Activated B cell treated with CpG ODN at 0.5 μM for 24 hours (primary cell): Measurements from ENCODE around the gene ENDOU. TPM values are rescaled to one million over a fixed set of nuclear protein-coding genes. Genes with fewer than 3 reads are reported as not detected.
A peak's percentile ranks its signal among the peaks of the same experiment; 100 is the strongest.

Source experiments
- ATAC-seq: fragments of 200-7000 bp; cut with Tn5 transposase; one replicate; pipeline ENCODE4 v1.10.0; 2021; ENCODE audit warnings: low read depth, mild to moderate bottlenecking, moderate library complexity
- CTCF ChIA-PET: fragments of 350-600 bp; sonication (Branson Sonifier 250); formaldehyde crosslinking; loops from one replicate; lab custom pipeline; 2021; ENCODE audit warnings: antibody characterized with exemption; lab: Charles Lee
- POLR2A ChIA-PET: fragments of 350-600 bp; sonication (Branson Sonifier 250); formaldehyde crosslinking; loops from one replicate; lab custom pipeline; 2021; ENCODE audit warnings: antibody characterized with exemption; lab: Charles Lee
- DNase-seq: peaks from one replicate; pipeline ENCODE4 v3.0.0; 2022
- H3K27ac Mint-ChIP-seq: one replicate; pipeline ENCODE4 v1.8.0; 2020; ENCODE audit warnings: mixed read lengths
- H3K27me3 Mint-ChIP-seq: one replicate; pipeline ENCODE4 v1.8.0; 2021; ENCODE audit warnings: mixed read lengths
- H3K36me3 Mint-ChIP-seq: one replicate; pipeline ENCODE4 v1.8.0; 2021; ENCODE audit warnings: low read depth, mixed read lengths
- H3K4me1 Mint-ChIP-seq: one replicate; pipeline ENCODE4 v1.8.0; 2021; ENCODE audit warnings: mixed read lengths
- H3K4me3 Mint-ChIP-seq: one replicate; pipeline ENCODE4 v1.8.0; 2020; ENCODE audit warnings: mild to moderate bottlenecking, mixed read lengths
- H3K9me3 Mint-ChIP-seq: one replicate; pipeline ENCODE4 v1.8.0; 2020; ENCODE audit warnings: mixed read lengths
- CTCF ChIP-seq: fragments of 200-600 bp; IDR thresholded peaks from one replicate; pipeline ENCODE4 v1.8.0; 2022; ENCODE audit warnings: antibody characterized with exemption, mild to moderate bottlenecking
- intact Hi-C: fragments of 100-400 bp; cut with micrococcal nuclease; formaldehyde crosslinking; loops from one replicate; pipeline ENCODE4 v1.15.1; 2024
- total RNA-seq: library from RNA; stranded (reverse); gene quantifications from 2 replicates; pipeline ENCODE4 v1.2.3, GENCODE V29; 2022

Gene ENDOU
- total RNA-seq, 1 donor from 2014 or later: 0.24 TPM

- CTCF ChIA-PET: interaction anchor here (0.8 to 11.7 kb wide), 10 partner anchors 7 to 117 kb away, joined by 3 to 416 read pairs (median 18); partner anchors contain the start of genes RAPGEF3 and RPAP3
- Mint-ChIP-seq H3K4me3 (no peak overlapping the region), H3K27ac (no peak overlapping the region), H3K36me3 (no peaks in the 10 kb centered on the region), H3K9me3 (no peaks in the 10 kb centered on the region), H3K4me1 (peaks cover 10% of the 10 kb centered on the region), H3K27me3 (no peaks in the 10 kb centered on the region)
- TF ChIP-seq CTCF: no peak
- DNase-seq (no peak), ATAC-seq (no peak)
- POLR2A ChIA-PET: interaction anchor here (0.5 to 4.5 kb wide), 3 partner anchors 14 to 47 kb away, joined by 3 to 48 read pairs (median 6); no protein-coding TSS in a partner anchor
- intact Hi-C loops: no loop called here
Observed at GRCh38 chr12:47769234-47770085, 44.2 kb upstream of the ENDOU start.

- Mint-ChIP-seq H3K9me3 (no peaks in the 10 kb centered on the region), H3K36me3 (no peaks in the 10 kb centered on the region), H3K27me3 (no peaks in the 10 kb centered on the region), H3K4me1 (peaks cover 12% of the 10 kb centered on the region), H3K4me3 (no peak overlapping the region), H3K27ac (no peak overlapping the region)
- TF ChIP-seq CTCF: no peak
- POLR2A ChIA-PET: interaction anchor here (1.4 to 4.5 kb wide), 4 partner anchors 10 to 44 kb away, joined by 4 to 48 read pairs (median 6); partner anchors contain the start of gene RAPGEF3
- DNase-seq (no peak), ATAC-seq (no peak)
- CTCF ChIA-PET: interaction anchor here (0.8 to 11.7 kb wide), 13 partner anchors 12 to 736 kb away, joined by 3 to 416 read pairs (median 13); partner anchors contain the start of genes ENDOU, RAPGEF3 and RPAP3
- intact Hi-C loops: no loop called here
Observed at GRCh38 chr12:47768323-47768811, 43.1 kb upstream of the ENDOU start.

GRCh38 chr12:47767216-47767724 is 42.0 kb upstream of the ENDOU start:
- peak; percentile 84 for ATAC-seq
- Mint-ChIP-seq H3K4me1 (peaks cover 9% of the 10 kb centered on the region), H3K4me3 (no peak overlapping the region), H3K9me3 (no peaks in the 10 kb centered on the region), H3K27ac (no peak overlapping the region), H3K27me3 (no peaks in the 10 kb centered on the region), H3K36me3 (no peaks in the 10 kb centered on the region)
- ChIA-PET CTCF (interaction anchor here (0.6 to 11.7 kb wide), 25 partner anchors 8 to 735 kb away, joined by 3 to 416 read pairs (median 6); partner anchors contain the start of genes ENDOU, RAPGEF3 and RPAP3), POLR2A (interaction anchor here (0.8 to 4.5 kb wide), 9 partner anchors 9 to 73 kb away, joined by 3 to 48 read pairs (median 4); partner anchors contain the start of genes ENDOU, RAPGEF3 and RPAP3)
- no peak for TF ChIP-seq CTCF
- intact Hi-C loops: loop anchor here (1.0 kb wide), 3 partner anchors 25 to 70 kb away; no protein-coding TSS in a partner anchor
- peak; percentile 52 for DNase-seq

- H3K27ac Mint-ChIP-seq: no peak overlapping the region
- H3K4me3 Mint-ChIP-seq: no peak overlapping the region
- POLR2A ChIA-PET: interaction anchor here (0.8 to 4.5 kb wide), 10 partner anchors 8 to 74 kb away, joined by 3 to 48 read pairs (median 4); partner anchors contain the start of genes ENDOU, RAPGEF3 and RPAP3
- H3K9me3 Mint-ChIP-seq: no peaks in the 10 kb centered on the region
- no peak for ATAC-seq
- no peaks in the 10 kb centered on the region for H3K27me3 Mint-ChIP-seq
- intact Hi-C loops: loop anchor here (1.0 kb wide), 3 partner anchors 24 to 71 kb away; no protein-coding TSS in a partner anchor
- peaks cover 9% of the 10 kb centered on the region for H3K4me1 Mint-ChIP-seq
- DNase-seq: no peak
- no peak for TF ChIP-seq CTCF
- H3K36me3 Mint-ChIP-seq: no peaks in the 10 kb centered on the region
- CTCF ChIA-PET: interaction anchor here (0.7 to 11.7 kb wide), 24 partner anchors 9 to 734 kb away, joined by 3 to 416 read pairs (median 6); partner anchors contain the start of genes ENDOU, RAPGEF3 and RPAP3
Observed at GRCh38 chr12:47766502-47767215, 41.4 kb upstream of the ENDOU start.
